Stimulated activated CD8-positive, alpha-beta memory T cell treated with anti-CD3 and anti-CD28 coated beads, Interleukin-12 subunit alpha, Interleukin-12 subunit beta, amount 100 ng/mL, for 1 hour (primary cell): Measurements from ENCODE around the gene MOCOS.

ENCODE experiments used
- DNase-seq: peaks from one replicate; pipeline ENCODE4 v3.0.0-alpha.2; 2020; ENCODE audit warnings: low read depth

Gene MOCOS

GRCh38 chr18:36307513-36307912, 120.2 kb downstream of the MOCOS start:
- no peak for DNase-seq

GRCh38 chr18:36308711-36309435, 121.6 kb downstream of the MOCOS start:
- DNase-seq: no peak

- DNase-seq: no peak
These were observed 122.4 kb downstream of the MOCOS start for GRCh38 chr18:36309436-36310391.

- no peak for DNase-seq
These were observed 123.8 kb downstream of the MOCOS start for GRCh38 chr18:36311026-36311570.

- DNase-seq: no peak
These were observed 125.6 kb downstream of the MOCOS start for GRCh38 chr18:36312806-36313395.

- no peak for DNase-seq
These were observed 126.8 kb downstream of the MOCOS start for GRCh38 chr18:36314098-36314497.

- no peak for DNase-seq
These were observed 127.5 kb downstream of the MOCOS start for GRCh38 chr18:36314754-36315153.

- no peak for DNase-seq
These were observed 128.4 kb downstream of the MOCOS start for GRCh38 chr18:36315736-36316135.

GRCh38 chr18:36316246-36316645, 128.9 kb downstream of the MOCOS start:
- no peak for DNase-seq
